ENCODE results near the gene RPTOR.

DNA sequence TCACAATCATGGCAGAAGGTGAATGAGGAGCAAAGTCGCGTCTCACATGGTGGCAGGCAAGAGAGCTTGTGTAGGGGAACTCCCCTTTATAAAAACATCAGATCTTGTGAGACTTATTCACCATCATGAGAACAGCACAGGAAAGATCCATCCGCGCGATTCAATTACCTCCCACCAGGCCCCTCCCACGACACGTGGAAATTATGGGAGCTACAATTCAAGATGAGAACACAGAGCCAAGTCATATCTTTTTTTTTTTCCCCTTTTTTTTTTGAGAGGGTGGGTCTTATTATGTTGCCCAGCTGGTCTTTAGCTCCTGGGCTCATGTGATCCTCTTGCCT is 60.0 kb downstream of the RPTOR start:
- TF ChIP-seq POLR2AphosphoS5 (IDR thresholded peaks at IDR 0.05; ENCODE audit: borderline replicate concordance, low read depth, low read length) (no peak), EZH2 (IDR thresholded peaks at IDR 0.05) (no peak), FOXP2 (optimal IDR thresholded peaks at IDR 0.05; ENCODE audit: control extremely low read depth, extremely low read length, insufficient read depth) (no peak)
